ENCODE data around the gene VAMP8.

DNA sequence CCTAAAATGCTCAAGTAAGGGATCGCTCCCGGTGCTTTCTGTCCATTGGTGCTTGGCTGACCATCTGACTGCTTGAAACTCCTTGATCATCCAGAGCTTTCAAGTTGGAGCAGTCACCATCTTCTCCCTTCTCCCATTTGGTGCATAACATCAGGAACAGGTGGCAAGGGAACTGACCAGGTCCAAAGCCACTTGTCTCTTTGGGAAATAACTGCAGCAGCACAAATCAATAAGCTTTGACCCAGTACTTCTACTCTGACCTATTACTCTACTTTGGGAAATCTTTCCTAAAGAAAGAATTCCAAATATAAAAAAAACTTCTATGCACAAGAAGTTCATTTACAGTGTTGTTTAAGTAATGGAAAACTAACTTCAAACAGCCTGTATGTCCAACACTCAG is 49.0 kb upstream of the VAMP8 start:
- TF ChIP-seq EZH2phosphoT487 (IDR thresholded peaks at IDR 0.05; ENCODE audit: borderline replicate concordance, low read length), result no peak
- TF ChIP-seq, protein P1, sequence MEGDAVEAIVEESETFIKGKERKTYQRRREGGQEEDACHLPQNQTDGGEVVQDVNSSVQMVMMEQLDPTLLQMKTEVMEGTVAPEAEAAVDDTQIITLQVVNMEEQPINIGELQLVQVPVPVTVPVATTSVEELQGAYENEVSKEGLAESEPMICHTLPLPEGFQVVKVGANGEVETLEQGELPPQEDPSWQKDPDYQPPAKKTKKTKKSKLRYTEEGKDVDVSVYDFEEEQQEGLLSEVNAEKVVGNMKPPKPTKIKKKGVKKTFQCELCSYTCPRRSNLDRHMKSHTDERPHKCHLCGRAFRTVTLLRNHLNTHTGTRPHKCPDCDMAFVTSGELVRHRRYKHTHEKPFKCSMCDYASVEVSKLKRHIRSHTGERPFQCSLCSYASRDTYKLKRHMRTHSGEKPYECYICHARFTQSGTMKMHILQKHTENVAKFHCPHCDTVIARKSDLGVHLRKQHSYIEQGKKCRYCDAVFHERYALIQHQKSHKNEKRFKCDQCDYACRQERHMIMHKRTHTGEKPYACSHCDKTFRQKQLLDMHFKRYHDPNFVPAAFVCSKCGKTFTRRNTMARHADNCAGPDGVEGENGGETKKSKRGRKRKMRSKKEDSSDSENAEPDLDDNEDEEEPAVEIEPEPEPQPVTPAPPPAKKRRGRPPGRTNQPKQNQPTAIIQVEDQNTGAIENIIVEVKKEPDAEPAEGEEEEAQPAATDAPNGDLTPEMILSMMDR (IDR thresholded peaks at IDR 0.05; ENCODE audit: low read depth, low read length, poor library complexity, severe bottlenecking), result no peak

Measured in DOHH2 (cell line).